Stimulated activated CD8-positive, alpha-beta memory T cell treated with anti-CD3 and anti-CD28 coated beads, Interleukin-12 subunit alpha, Interleukin-12 subunit beta, amount 100 ng/mL, for 4 hours (primary cell): Measurements from ENCODE around the gene RPUSD1.
"Not testable (repeated sequence)": the region's sequence is repeated elsewhere in the genome, so short reads cannot be mapped to it uniquely, and the experiment has no call there.

Source experiments
- DNase-seq: peaks from one replicate; pipeline ENCODE4 v3.0.0-alpha.2; 2020; ENCODE audit warnings: low read depth

The RPUSD1 gene

DNA sequence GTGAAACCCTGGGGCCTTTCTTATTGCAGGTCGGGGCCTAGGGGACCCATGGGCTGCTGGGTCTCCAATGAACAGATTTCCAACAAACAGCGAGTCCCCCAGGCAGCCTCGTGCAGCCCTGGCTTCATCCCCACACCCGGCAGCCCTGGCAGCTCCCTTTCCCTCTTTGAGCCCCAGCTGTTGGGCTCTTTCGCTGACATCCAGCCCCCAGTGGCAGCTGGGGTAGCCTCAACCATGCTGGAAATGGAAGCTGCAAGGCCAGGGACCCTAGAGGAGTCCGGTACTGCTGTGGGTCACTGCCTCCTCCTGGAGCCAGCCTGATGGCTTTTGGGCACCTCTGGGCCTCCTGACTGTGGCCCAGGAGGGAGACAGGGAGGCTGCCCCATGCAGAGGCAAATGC, 5.9 kb downstream of the RPUSD1 start:
- no peak for DNase-seq

- no peak for DNase-seq
These were observed 6.7 kb downstream of the RPUSD1 start for GRCh38 chr16:781346-782010.

- DNase-seq: no peak
These were observed 7.9 kb downstream of the RPUSD1 start for GRCh38 chr16:780296-780695.

GRCh38 chr16:779561-779960, 8.6 kb downstream of the RPUSD1 start:
- DNase-seq: no peak

GRCh38 chr16:778909-779527, 9.2 kb downstream of the RPUSD1 start:
- DNase-seq: no peak

DNA sequence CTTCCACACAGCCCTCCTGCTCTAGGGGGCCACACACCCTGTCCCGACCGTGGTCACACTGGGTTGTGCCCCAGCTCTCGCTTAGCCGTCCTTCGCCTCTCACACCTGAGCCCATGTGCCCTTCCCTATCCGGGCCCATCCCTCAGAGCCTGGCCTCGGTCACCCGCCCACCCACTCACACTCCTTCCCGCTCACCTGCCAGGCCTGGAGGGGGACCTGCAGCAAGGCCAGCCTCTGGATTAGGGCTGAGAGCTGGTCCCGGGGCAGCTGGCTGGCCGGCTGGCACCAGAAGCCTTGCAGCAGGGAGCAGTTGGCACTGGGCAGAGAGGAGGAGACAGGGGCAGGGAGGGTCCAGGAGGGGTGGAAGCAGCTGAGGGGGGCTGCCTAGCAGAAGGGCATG, 9.7 kb downstream of the RPUSD1 start:
- no peak for DNase-seq

DNA sequence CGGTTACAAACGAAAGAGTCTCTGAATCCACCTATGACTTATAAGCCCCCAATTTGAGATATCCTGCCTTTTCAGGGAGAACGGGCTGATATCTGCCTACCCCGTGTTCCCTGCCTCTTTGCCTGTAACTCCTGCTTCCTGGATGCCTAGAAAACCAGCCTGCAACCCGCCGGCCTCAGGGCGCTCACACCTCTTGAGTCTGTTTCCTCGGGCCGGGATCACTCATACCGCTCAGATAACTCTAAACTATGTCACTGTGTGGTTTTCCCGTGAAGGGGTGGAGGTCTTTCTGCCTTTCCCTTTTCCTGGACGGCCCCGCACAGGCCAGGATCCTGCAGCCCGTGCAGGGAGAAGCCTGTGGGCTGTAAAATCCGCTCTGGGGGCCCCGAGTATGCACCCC, 10.4 kb downstream of the RPUSD1 start:
- DNase-seq: no peak

DNA sequence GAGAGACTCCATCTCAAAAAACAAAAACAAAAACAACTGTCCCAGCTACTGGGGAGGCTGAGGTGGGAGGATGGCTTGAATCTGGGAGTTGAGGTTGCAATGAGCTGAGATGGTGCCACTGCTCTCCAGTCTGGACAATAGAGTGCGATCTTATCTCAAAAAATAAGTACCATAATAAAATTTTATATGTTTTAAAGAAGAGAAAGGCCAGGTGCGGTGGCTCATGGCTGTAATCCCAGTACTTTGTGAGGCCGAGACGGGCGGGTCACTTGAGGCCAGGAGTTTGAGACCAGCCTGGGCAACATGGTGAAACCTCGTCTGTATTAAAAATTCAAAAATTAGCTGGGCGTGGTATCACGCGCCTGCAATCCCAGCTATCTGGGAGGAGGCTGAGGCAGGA, 11.4 kb downstream of the RPUSD1 start:
- DNase-seq: no peak

DNA sequence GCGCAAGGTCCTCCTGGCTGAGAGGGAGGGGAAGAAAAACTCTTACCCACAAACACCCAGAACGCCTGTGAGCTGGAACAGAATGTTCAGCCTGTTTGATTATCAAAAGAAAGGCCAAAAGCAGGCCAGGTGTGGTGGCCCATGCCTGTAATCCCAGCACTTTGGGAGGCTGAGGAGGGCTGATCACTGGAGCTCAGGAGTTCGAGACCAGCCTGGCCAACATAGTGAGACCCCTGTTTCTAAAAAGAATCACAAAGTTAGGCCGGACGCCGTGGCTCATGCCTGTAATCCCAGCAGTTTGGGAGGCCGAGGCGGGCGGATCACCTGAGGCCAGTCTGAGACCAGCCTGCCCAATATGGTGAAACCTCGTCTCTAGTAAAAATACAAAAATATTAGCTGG, 11.9 kb downstream of the RPUSD1 start:
- DNase-seq: not testable (repeated sequence)

GRCh38 chr16:775236-775796, 12.9 kb downstream of the RPUSD1 start:
- no peak for DNase-seq

- no peak for DNase-seq
These were observed 13.8 kb downstream of the RPUSD1 start for GRCh38 chr16:774086-775001.

GRCh38 chr16:772959-773358, 15.2 kb downstream of the RPUSD1 start:
- DNase-seq: no peak

GRCh38 chr16:770411-770810, 17.8 kb downstream of the RPUSD1 start:
- DNase-seq: no peak

GRCh38 chr16:769934-770333, 18.2 kb downstream of the RPUSD1 start:
- no peak for DNase-seq

DNA sequence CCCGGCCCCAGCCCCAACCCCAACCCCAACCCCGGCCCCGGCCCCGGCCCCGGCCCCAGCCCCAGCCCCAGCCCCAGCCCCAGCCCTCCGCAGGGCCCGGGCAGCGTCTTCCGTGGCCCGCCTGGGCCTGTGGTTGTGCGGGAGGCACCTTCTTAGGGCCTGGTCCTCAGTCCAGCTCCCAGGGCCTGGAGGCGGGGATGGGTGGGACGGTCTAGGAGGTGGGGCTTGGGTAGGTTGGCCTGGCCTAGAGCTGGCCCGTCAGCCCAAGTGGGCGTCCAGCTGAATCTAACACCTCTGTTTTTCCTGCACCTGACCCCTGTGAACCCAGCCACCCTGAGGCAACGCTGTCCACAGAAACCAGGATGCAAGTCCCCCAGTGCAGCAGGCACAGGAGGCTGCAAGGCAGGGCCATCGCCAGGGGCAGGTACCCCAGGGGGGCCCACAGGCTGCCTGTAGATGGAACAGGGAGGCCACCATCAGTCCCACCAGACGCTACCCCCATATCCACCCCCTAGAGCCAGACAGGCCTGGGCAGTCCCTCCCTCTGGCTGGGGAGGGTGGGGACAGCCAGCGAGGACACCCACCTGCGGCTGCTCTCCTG, 18.9 kb downstream of the RPUSD1 start:
- no peak for DNase-seq

DNA sequence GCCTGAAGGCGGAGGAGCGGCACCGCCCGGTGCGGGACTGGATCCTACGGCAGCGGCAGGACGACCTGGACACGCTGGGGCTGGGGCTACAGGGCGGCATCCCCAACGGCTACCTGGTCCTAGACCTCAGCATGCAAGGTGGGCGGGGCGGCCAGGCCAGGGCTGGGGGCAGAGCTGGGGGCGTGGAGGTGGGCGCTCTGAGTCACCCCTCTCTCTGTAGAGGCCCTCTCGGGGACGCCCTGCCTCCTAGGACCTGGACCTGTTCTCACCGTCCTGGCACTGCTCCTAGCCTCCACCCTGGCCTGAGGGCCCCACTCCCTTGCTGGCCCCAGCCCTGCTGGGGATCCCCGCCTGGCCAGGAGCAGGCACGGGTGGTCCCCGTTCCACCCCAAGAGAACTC, 19.8 kb downstream of the RPUSD1 start:
- DNase-seq: no peak

GRCh38 chr16:767743-768235, 20.4 kb downstream of the RPUSD1 start:
- DNase-seq: no peak

DNA sequence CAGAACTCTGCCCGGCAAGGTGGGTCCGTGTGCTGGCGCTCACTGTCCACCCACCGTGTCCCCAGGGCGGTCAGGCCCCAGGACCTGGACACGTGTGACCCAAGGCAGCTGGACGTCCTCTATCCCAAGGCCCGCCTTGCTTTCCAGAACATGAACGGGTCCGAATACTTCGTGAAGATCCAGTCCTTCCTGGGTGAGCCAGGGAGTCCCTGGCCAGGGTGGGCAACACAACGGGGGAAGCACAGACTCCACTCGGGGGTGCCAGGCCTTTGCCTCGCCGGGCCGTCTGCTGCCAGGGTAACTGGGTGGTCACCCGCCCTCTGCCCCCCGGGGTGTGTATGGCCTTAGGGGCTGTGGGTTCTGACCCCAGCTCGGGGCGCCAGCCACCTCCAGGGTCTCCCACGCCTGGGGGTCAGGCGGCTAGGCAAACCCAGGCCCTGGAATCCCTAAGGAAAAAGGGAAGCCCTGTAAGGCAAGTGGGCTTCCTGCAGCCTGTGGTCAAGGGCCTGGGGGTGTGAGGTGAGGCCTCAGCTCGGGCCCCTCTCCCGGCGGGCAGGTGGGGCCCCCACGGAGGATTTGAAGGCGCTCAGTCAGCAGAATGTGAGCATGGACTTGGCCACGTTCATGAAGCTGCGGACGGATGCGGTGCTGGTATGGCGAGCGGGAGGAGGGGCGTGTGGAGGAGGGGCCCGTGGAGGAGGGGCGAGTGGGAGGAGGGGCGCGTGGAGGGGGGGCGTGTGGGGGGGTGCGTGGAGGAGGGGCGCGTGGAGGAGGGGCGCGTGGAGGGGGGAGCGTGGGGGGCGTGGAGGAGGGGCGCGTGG, 21.2 kb downstream of the RPUSD1 start:
- no peak for DNase-seq

DNA sequence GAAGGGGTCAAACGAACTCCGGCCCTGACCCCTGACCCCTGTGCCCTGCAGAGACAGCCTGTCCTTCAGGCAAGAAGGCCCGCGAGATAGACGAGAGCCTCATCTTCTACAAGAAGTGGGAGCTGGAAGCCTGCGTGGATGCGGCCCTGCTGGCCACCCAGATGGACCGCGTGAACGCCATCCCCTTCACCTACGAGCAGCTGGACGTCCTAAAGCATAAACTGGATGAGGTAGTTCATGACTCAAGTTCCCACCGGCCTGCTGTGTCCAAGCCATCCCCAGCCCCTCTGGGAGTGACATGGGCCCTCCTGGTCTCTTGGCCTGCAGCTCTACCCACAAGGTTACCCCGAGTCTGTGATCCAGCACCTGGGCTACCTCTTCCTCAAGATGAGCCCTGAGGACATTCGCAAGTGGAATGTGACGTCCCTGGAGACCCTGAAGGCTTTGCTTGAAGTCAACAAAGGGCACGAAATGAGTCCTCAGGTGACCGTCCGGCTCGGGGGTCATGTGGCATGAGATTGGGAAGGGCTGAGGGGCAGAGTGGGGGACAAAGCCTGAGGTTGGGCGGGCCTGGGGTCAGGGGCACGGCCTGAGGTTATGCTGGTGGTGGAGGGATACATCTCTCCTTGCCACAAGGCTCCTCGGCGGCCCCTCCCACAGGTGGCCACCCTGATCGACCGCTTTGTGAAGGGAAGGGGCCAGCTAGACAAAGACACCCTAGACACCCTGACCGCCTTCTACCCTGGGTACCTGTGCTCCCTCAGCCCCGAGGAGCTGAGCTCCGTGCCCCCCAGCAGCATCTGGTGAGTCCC, 22.0 kb downstream of the RPUSD1 start:
- no peak for DNase-seq

DNA sequence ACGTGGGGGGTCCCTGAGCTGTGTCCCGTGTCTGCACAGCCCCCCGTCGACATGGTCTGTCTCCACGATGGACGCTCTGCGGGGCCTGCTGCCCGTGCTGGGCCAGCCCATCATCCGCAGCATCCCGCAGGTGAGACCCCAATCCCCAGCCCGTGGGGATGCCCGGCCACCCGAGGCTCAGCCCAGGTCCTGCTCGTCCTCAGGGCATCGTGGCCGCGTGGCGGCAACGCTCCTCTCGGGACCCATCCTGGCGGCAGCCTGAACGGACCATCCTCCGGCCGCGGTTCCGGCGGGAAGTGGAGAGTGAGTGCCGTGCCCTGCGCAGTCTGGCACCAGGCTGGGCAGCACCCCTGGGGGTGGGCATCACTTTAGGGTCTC, 22.7 kb downstream of the RPUSD1 start:
- no peak for DNase-seq
